HepG2 (cell line): ENCODE data around the gene SNX9. TPM values are rescaled to one million over a fixed set of nuclear protein-coding genes. Genes with fewer than 3 reads are reported as not detected.

Source experiments
- AHDC1 ChIP-seq: sonication (generic); formaldehyde crosslinking; IDR thresholded peaks from 2 replicates; pipeline ENCODE4 v1.5.1; 2020; ENCODE audit warnings: mild to moderate bottlenecking, missing genetic modification reagents, borderline replicate concordance
- ARID3A ChIP-seq: IDR thresholded peaks from 2 replicates; pipeline ENCODE4 v1.6.1; 2012; ENCODE audit warnings: low read depth, low read length, improper control_type of control experiment
- ATF5 ChIP-seq: sonication (generic); formaldehyde crosslinking; IDR thresholded peaks from 2 replicates; pipeline ENCODE4 v1.4.0; 2020; ENCODE audit warnings: mild to moderate bottlenecking, low read depth, missing genetic modification reagents
- BRCA1 ChIP-seq: sonication (generic); formaldehyde crosslinking; IDR thresholded peaks from 2 replicates; pipeline ENCODE4 v1.4.0; 2020; ENCODE audit warnings: missing genetic modification reagents
- HOXD1 ChIP-seq: sonication (generic); formaldehyde crosslinking; IDR thresholded peaks from 2 replicates; pipeline ENCODE4 v1.5.0; 2020; ENCODE audit warnings: missing genetic modification reagents
- RERE ChIP-seq: IDR thresholded peaks from 2 replicates; pipeline ENCODE4 v1.6.1; 2016; ENCODE audit warnings: low read depth, missing genetic modification reagents, missing compliant biosample characterization
- RXRA ChIP-seq: sonication (generic); formaldehyde crosslinking; IDR thresholded peaks from 2 replicates; pipeline ENCODE4 v1.5.1; 2020; ENCODE audit warnings: missing genetic modification reagents
- SRY ChIP-seq: sonication (generic); formaldehyde crosslinking; IDR thresholded peaks from 2 replicates; pipeline ENCODE4 v1.8.0; 2022; ENCODE audit warnings: mild to moderate bottlenecking, missing genetic modification reagents
- ZBTB34 ChIP-seq: sonication (generic); formaldehyde crosslinking; IDR thresholded peaks from 2 replicates; pipeline ENCODE4 v1.8.0; 2022; ENCODE audit warnings: mild to moderate bottlenecking, missing genetic modification reagents
- ZFP82 ChIP-seq: sonication (generic); formaldehyde crosslinking; IDR thresholded peaks from 2 replicates; pipeline ENCODE4 v1.5.1; 2020; ENCODE audit warnings: mild to moderate bottlenecking, missing genetic modification reagents, borderline replicate concordance
- ZNF563 ChIP-seq: sonication (generic); formaldehyde crosslinking; IDR thresholded peaks from 2 replicates; pipeline ENCODE4 v1.8.0; 2022; ENCODE audit warnings: mild to moderate bottlenecking, moderate library complexity, missing genetic modification reagents
- polyA plus RNA-seq, 8 experiments: library from polyadenylated mRNA; depleted of rRNA in 3 of 8; stranded (reverse) in 7 of 8; unstranded in 1 of 8; fragments of >200 nt; fragmentation: Illumina TruSeq in 4 of 8; extraction: Trizol in 4 of 8; gene quantifications; 2 replicates each; pipeline versions ENCODE4 v1.2.1 to v1.2.3, GENCODE V29; 2011 to 2016; ENCODE audit warnings: low read depth in 4 of 8, missing spikeins in 1 of 8, mixed read lengths in 1 of 8; ENCODE audit not compliant: insufficient read depth in 1 of 8
- total RNA-seq, 5 experiments: library from RNA; depleted of rRNA; stranded (reverse); fragments of >200 nt; fragmentation: Illumina TruSeq; extraction: Trizol; gene quantifications; 2 replicates each; pipeline ENCODE4 v1.2.3, GENCODE V29; 2016; ENCODE audit warnings: low read depth in 1 of 5

SNX9 gene
- total and polyA plus RNA-seq, 2 of the 13 experiments (the other 11 are each of a cell fraction or from before 2014, with no cell fraction given): 21.9 to 36.0 TPM

- TF ChIP-seq ZBTB34 (CRISPR knock-in tag) (0 out of 2 replicates have a peak, but pooled peaks have one; percentile 9), SRY (peak; percentile 85), ZNF563 (CRISPR knock-in tag) (peak; percentile 96; the same call in 1 of the 2 replicates), ARID3A (0 out of 2 replicates have a peak, but pooled peaks have one; percentile 13), RXRA (CRISPR knock-in tag) (peak; percentile 55; the same call in 1 of the 2 replicates), BRCA1 (no peak), HOXD1 (CRISPR knock-in tag) (no peak), AHDC1 (CRISPR knock-in tag) (peak; percentile 38; the same call in 1 of the 2 replicates), ATF5 (CRISPR knock-in tag) (peak; percentile 12; the same call in 1 of the 2 replicates), RERE (no peak), ZFP82 (CRISPR knock-in tag) (peak; percentile 92; the same call in 1 of the 2 replicates)
These were observed 158.5 kb downstream of the SNX9 start, which contains the start of gene SYNJ2 (continued) for GRCh38 chr6:157981395-157982101.
